HG02678 (cell line): ENCODE data around the gene RFPL3.
"Not testable (repeated sequence)": the region's sequence is repeated elsewhere in the genome, so short reads cannot be mapped to it uniquely, and the experiment has no call there.

Experiments used
- ATAC-seq: cut with Tn5 transposase; IDR thresholded peaks from one replicate; pipeline ENCODE4 v1.9.1; 2021; ENCODE audit warnings: mild to moderate bottlenecking, moderate library complexity; ENCODE audit not compliant: unreplicated experiment

RFPL3 gene

DNA sequence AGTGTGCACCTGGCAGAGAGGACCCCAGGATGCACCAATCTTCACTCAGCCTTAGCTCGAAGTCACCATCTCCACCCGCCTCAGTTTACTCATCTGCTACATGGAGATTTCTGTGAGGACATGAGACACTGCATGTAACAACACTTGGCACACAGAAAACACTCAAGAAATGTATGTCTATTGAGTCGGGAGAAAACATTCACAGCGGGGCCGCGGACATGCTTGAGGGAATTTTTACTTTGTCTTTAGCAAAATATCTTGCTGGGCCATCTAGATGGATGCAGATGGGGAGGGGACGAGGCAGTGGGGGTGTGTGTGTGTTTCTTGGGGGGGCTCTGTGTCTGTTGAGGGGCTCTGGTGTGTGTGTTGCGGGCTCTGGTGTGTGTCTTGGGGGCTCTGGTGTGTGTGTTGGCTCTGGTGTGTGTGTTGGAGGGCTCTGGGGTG, 28.4 kb upstream of the RFPL3 start:
- ATAC-seq = no peak

GRCh38 chr22:32331236-32331917, 26.3 kb upstream of the RFPL3 start:
- no peak for ATAC-seq

DNA sequence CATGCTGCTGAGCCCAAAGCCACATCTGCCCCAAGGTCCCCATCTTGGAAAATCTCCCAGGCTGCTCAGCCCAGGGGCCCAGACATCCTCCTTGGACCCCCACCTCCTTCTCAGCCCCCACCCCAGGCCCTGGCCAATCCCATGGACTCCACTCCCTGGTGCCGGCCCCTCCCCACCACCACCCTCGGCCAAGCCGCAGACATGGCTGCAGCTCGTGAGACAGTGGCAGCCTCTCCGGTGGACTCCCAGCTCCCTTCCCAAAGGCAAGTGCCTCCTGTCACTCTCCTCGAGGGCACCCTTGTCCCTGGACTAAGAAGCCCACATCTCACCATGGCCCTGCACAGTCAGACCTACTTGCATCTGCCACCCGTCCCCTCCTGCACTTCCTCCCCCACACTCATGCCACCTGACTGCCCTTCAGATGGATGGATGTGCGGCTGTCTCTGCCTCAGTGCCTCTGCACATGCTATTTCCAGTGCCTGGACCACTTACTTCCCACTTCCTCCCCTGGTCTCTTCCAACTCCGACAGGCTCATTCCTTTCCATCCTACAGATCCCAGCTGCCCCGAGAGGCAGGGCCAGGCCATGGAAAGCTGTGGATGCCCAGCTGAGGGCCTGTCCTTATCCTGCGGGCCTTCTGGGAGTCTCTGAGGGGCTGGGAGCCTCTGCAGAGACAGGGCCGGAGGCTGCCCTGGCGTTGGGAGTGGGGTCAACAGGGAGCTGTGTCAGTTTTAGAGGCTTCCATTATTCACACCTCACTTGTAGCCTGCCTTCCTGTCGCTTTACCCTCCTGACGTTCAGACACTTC, 25.5 kb upstream of the RFPL3 start:
- no peak for ATAC-seq

DNA sequence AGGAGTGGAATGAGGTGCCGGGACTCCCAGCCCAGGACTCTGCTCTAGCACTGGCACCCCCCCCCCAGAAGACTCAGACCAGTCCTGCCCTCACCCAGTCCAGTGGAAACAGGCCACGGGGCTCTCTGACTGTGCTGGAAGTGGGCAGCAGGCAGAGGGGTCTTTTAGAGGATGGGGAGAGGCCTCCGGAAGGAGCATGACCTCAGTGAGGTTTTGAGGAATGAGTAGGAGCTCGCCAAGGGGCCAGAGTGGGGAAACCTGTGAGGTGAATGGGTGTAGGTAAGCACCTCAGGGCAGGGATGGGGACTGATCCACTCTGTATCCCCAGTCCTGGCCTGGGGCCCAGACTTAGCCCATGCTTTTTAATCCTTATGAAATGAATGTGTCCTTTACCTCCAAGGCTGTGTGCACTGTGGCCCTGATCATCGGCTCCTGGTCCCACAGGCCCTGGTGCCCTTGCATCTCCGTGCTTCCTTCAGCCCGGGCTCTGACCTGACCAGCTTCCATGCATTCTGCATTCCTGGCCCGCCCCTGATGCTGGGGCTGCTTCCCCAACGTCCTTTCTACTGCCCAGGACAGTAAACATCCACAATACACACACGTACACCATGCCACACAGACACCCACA, 24.4 kb upstream of the RFPL3 start:
- ATAC-seq = no peak

GRCh38 chr22:32333769-32334659, 23.7 kb upstream of the RFPL3 start:
- ATAC-seq = no peak

GRCh38 chr22:32334660-32335365, 22.9 kb upstream of the RFPL3 start:
- ATAC-seq = no peak

DNA sequence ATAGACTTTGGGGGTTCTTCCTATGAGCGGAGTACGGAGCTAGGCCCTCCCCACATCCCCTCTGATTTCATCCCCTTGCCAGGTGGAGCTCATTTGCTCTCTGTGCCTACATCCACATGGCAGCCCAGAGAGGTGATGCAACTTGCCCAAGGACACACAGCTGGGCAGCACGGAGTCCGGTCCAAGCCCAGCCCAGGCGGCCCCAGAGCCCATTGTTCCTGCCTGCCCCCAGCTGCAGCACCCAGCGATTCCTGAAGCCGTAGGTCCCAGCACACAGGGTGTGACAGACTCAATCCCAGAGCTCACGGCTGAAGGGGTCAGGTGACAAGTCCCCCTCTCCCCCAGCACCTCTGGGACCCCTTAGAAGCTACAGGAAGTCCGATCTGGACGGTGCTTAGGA, 22.2 kb upstream of the RFPL3 start:
- ATAC-seq = no peak

DNA sequence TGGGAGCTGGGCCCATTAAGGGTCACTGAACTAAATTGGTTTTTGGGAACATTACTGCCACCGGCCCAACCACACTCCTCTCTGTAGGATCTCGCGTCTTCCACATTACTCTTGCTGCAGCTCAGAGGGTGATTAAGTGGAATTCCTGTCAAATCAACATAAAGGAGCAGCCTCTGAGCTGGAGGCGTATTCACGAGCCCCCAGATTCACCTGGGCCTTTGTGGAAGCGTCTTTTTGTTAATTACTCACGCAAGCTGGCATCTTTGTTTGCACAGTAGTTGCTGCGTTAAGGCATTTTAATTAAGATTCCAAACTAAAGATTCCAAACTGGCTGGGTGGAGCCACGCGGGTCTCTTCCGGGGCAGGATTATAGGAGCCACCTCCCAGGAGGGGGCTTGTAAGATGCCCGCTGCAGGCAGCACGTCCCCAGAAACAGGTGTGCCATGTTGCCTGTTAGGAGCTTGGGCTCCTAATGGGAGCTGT, 21.5 kb upstream of the RFPL3 start:
- no peak for ATAC-seq

DNA sequence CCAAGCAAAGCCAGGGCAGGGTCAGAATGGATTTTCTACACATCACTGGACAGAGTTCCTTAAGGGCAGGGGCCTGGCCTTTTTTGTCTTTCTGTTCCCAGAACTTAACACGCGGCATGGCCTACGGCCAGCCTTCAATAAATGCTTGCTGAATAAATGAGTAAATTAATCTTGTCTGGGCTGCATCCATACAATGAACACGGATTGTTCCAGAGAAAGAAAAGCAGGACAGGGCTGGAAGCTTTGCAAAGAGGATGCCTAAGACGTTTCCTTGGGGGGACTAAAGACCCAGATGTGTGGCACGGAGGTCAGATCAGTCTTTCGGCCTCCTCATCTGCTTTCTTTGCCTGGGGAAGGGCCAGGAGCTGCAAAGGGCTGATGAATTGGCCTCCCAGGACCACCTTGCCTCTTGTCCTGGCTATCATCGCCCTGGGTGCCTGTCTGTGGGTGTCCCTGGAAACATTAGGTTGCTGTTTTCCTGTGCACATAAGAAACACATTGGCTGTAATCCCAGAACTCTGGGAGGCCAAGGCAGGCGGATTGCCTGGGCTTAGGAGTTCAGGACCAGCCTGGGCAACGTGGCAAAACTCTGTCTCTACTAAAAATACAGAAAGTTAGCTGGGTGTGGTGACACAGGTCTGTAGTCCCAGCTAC, 20.8 kb upstream of the RFPL3 start:
- no peak for ATAC-seq

GRCh38 chr22:32337425-32337824, 20.2 kb upstream of the RFPL3 start:
- ATAC-seq = not testable (repeated sequence)

DNA sequence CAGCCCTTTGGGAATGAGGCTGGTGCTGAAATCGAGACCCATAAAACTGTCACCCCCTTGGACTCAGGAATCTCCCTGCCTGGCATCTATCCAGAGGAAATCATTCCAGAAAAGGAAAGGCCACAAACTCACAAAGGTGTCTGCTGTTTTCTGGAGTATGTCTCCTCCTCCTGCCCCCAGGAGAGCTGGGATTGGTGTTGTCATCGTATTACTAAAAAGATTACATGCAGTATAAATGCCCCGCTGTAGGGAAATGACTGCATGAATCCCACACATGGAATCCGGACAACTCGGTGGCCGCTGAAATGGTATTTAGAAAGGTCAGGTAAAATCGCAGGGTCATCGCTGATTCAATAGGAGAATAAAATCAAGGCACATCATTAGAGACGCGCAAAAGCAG, 18.9 kb upstream of the RFPL3 start:
- ATAC-seq = no peak

GRCh38 chr22:32339190-32340012, 18.3 kb upstream of the RFPL3 start:
- no peak for ATAC-seq

DNA sequence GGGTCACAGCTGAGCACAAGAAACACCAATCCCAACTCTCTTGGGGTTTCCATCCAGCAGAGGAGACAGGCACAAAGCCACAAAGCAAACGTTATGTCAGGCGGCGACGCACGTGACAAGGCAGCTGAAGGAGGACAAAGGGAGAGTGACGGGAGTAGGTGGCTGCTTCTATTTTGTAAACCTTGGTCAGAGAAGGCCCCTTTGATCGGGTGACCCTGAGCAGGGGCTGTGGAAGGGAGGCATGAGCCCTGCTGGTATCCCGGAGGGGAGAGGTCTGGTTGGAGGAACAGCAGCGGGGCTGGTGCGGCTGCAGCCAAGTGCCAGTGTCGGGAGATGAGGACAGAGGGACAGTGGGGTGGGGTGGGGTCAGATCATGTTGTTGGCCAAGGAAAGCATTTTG, 17.3 kb upstream of the RFPL3 start:
- no peak for ATAC-seq

GRCh38 chr22:32341122-32341740, 16.4 kb upstream of the RFPL3 start:
- no peak for ATAC-seq

DNA sequence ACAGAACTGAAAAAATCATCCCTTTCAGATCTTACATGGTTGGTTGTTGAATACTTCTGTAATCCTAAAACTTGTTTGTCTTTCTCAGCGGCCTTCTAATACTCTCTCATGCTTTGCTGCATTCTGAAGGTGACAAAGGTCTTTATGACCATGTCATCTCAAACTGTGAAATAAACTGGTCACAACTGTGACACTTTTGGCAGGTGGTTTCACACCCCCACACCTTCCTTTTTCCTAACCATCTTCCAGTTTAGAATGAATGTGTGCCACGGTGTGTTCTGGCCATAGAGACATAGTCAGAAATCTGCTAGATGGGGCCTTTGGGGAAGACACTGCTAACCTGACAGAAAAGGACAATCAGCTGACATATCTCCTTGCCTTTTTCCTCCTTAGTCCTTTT, 14.7 kb upstream of the RFPL3 start:
- ATAC-seq = no peak

GRCh38 chr22:32343941-32344340, 13.7 kb upstream of the RFPL3 start:
- no peak for ATAC-seq

DNA sequence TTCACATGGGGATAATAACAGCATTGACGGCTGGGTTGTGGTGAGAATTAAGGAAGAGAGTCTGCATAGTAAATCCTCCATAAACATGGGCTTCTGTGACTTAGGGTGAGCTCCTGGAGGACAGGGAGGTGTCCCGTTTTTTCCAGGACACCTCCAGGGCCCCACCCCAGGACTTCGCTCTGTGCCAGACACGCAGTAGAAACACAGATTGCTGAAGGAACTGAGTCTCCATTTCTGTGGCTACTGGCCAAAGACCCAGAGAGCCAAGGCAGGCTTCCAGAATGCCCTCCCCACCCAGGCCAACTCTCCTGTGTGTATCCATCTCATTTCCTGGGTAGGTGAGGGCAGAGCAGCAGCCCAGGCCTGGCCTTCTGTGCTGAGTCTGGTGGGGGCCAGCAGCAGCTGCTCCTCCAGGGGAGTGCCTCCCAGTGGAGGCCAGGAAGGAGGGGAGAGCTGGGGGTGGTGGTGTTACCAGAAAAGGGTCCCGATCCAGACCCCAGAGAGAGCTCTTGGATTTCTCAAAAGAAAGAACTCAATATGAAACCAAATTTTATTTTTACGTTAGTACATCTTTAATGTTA, 9.5 kb upstream of the RFPL3 start:
- no peak for ATAC-seq

DNA sequence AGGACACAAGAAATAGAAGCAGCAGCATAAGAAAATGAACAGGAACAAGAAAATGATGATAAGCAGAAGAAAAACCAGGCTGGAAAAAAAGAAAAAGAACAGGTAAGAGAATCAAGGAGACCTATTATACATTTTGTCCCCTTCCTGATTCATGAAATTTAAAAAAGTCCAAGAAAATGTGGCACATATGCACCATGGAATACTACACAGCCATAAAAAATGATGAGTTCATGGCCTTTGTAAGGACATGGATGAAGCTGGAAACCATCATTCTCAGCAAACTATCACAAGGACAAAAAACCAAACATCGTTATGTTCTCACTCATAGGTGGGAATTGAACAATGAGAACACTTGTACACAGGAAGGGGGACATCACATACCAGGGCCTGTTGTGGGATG, 5.8 kb upstream of the RFPL3 start:
- ATAC-seq = not testable (repeated sequence)
